OCI-LY7 (cell line): ENCODE measurements around the gene KNL1. TPM values are rescaled to one million over a fixed set of nuclear protein-coding genes. Genes with fewer than 3 reads are reported as not detected.

Experiments
- BruUV-seq: library from RNA; stranded (reverse); fragments of 400-500 nt; replicated peaks from 2 replicates; lab custom pipeline; 2021; lab: Mats Ljungman, UMichigan
- CTCF ChIA-PET: fragments of 300-600 bp; sonication (Branson Sonifier 250); formaldehyde crosslinking; loops from one replicate; lab custom pipeline; 2022; ENCODE audit warnings: antibody characterized with exemption; ENCODE audit not compliant: unreplicated experiment; lab: Charles Lee
- POLR2A ChIA-PET: fragments of 300-600 bp; sonication (Branson Sonifier 250); formaldehyde crosslinking; loops from one replicate; lab custom pipeline; 2022; ENCODE audit warnings: antibody characterized with exemption; lab: Charles Lee
- DNase-seq: peaks from one replicate; pipeline ENCODE4 v3.0.0-alpha.2; 2015; ENCODE audit warnings: low spot score
- H2AFZ ChIP-seq: fragments of 200-600 bp; sonication (generic), shearing (Covaris generic); 2 replicates; pipeline ENCODE4 v1.6.1; 2014; ENCODE audit warnings: mild to moderate bottlenecking, antibody characterized with exemption, low read length, moderate library complexity
- H3K27ac ChIP-seq: fragments of 200-600 bp; sonication (generic); 2 replicates; pipeline ENCODE4 v1.5.1; 2014; ENCODE audit warnings: mixed run types, low read depth, mild to moderate bottlenecking, moderate library complexity, low read length, inconsistent platforms; ENCODE audit not compliant: poor library complexity, severe bottlenecking
- H3K36me3 ChIP-seq: fragments of 200-600 bp; sonication (generic); 2 replicates; pipeline ENCODE4 v1.6.1; 2014; ENCODE audit warnings: mild to moderate bottlenecking, antibody characterized with exemption, low read length, moderate library complexity, mixed read lengths; ENCODE audit not compliant: insufficient read depth
- H3K4me1 ChIP-seq: fragments of 200-600 bp; sonication (generic); 2 replicates; pipeline ENCODE4 v1.5.1; 2014; ENCODE audit warnings: mild to moderate bottlenecking, low read length; ENCODE audit not compliant: insufficient read depth, poor library complexity, severe bottlenecking
- H3K4me2 ChIP-seq: fragments of 200-600 bp; sonication (generic); 2 replicates; pipeline ENCODE4 v1.6.1; 2014; ENCODE audit warnings: mild to moderate bottlenecking, low read length
- H3K4me3 ChIP-seq: fragments of 200-600 bp; sonication (generic); 2 replicates; pipeline ENCODE4 v1.5.1; 2014; ENCODE audit warnings: mild to moderate bottlenecking, low read depth, low read length; ENCODE audit not compliant: poor library complexity, severe bottlenecking
- H3K79me2 ChIP-seq: fragments of 200-600 bp; sonication (generic); 2 replicates; pipeline ENCODE4 v1.6.1; 2016; ENCODE audit warnings: low read depth, mild to moderate bottlenecking, low read length, moderate library complexity, mixed read lengths; ENCODE audit not compliant: insufficient read depth
- H3K9me2 ChIP-seq: fragments of 200-600 bp; sonication (generic); 2 replicates; pipeline ENCODE4 v1.6.1; 2016; ENCODE audit warnings: mild to moderate bottlenecking, low read length, mixed read lengths; ENCODE audit not compliant: insufficient read depth
- H3K9me3 ChIP-seq: fragments of 200-600 bp; sonication (generic); 2 replicates; pipeline ENCODE4 v1.6.1; 2014; ENCODE audit warnings: mild to moderate bottlenecking, mixed run types, low read length, mixed read lengths
- H4K20me1 ChIP-seq: fragments of 200-600 bp; sonication (generic); 2 replicates; pipeline ENCODE4 v1.6.1; 2014; ENCODE audit warnings: mild to moderate bottlenecking, antibody characterized with exemption, low read length, moderate library complexity, mixed read lengths; ENCODE audit not compliant: insufficient read depth
- EZH2phosphoT487 ChIP-seq: fragments of 200-600 bp; sonication (generic); IDR thresholded peaks from 2 replicates; pipeline ENCODE4 v1.6.1; 2018; ENCODE audit warnings: low read depth, borderline replicate concordance, mild to moderate bottlenecking, mixed run types, antibody characterized with exemption, low read length, moderate library complexity, mixed read lengths
- intact Hi-C: fragments of 100-400 bp; cut with micrococcal nuclease; formaldehyde crosslinking; loops from one replicate; pipeline ENCODE4 v1.10.0; 2022; ENCODE audit not compliant: unreplicated experiment
- total RNA-seq, 2 experiments: library from RNA; depleted of rRNA in 1 of 2; stranded (reverse); fragments of >200 nt in 1 of 2; shearing (Covaris generic) in 1 of 2; gene quantifications; 2 replicates each; pipeline ENCODE4 v1.2.3, GENCODE V29; 2014 to 2022
- TF ChIP-seq, protein P1 (sequence below): fragments of 200-600 bp; sonication (generic); conservative IDR thresholded peaks from 2 replicates; pipeline ENCODE4 v1.5.1; 2014; ENCODE audit warnings: mild to moderate bottlenecking, antibody characterized with exemption, low read length, moderate library complexity, mixed read lengths

The KNL1 gene
- total RNA-seq, 2 experiments from 2014 or later, result 51.3 to 58.7 TPM

DNA sequence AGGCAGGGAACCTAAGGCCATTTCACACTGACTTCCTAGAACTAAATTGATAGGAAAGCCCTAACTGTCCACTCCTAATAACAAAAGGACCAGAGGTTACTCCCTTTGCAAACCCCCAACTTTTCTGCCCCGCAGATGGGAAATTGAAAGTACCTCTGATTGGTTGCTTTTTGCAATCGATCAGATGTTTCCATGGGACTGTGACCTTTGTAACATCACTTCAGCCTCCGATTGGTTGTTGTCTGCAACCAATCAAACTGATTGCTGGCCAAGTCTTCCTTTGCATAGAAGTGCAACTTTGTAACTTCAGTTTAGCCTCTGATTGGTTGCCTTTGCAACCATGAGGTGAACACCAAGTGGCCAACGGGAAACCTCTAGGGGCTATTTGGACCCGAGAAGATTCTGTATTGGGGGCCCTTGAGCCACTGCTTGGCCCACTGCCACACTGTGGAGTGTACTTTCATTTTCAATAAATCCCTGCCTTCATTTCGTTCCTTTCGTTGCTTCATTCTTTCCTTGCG, 11.3 kb upstream of the KNL1 start:
- no TSS peak for BruUV-seq
- Histone ChIP-seq H3K36me3 (no peaks in the 10 kb centered on the region), H4K20me1 (no peaks in the 10 kb centered on the region), H3K9me3 (no peaks in the 10 kb centered on the region), H3K4me1 (no peaks in the 10 kb centered on the region), H2AFZ (no peak overlapping the region), H3K79me2 (no peaks in the 10 kb centered on the region), H3K4me3 (no peak overlapping the region), H3K4me2 (no peak overlapping the region), H3K9me2 (no peaks in the 10 kb centered on the region), H3K27ac (no peak overlapping the region)
- intact Hi-C loops, result no loop called here
- no peak for DNase-seq
- TF ChIP-seq, protein P1, sequence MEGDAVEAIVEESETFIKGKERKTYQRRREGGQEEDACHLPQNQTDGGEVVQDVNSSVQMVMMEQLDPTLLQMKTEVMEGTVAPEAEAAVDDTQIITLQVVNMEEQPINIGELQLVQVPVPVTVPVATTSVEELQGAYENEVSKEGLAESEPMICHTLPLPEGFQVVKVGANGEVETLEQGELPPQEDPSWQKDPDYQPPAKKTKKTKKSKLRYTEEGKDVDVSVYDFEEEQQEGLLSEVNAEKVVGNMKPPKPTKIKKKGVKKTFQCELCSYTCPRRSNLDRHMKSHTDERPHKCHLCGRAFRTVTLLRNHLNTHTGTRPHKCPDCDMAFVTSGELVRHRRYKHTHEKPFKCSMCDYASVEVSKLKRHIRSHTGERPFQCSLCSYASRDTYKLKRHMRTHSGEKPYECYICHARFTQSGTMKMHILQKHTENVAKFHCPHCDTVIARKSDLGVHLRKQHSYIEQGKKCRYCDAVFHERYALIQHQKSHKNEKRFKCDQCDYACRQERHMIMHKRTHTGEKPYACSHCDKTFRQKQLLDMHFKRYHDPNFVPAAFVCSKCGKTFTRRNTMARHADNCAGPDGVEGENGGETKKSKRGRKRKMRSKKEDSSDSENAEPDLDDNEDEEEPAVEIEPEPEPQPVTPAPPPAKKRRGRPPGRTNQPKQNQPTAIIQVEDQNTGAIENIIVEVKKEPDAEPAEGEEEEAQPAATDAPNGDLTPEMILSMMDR, result no peak
- TF ChIP-seq EZH2phosphoT487, result no peak
- CTCF ChIA-PET, result no interaction called here
- POLR2A ChIA-PET, result no interaction called here

DNA sequence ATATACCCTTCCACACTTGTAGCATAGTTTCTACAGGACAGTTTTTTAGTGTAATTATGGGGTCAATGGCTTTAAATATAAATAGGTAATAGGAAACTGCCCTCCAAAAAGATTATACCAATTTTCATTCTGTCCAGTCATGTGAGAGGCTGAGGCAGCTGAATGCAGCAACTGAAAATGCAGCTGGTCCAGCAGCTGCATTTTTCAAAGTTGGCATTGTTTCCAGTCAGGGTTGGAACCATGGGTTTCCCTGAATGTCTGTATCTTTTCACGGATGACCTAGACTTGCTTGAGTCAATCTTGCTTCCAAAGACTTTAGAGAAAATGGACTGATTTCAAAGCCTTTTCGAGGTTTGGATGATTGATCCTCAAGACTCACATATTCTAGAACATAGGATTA, 9.9 kb upstream of the KNL1 start:
- Histone ChIP-seq H3K79me2 (no peaks in the 10 kb centered on the region), H3K4me2 (no peak overlapping the region), H3K9me2 (no peaks in the 10 kb centered on the region), H2AFZ (no peak overlapping the region), H3K36me3 (no peaks in the 10 kb centered on the region), H3K27ac (no peak overlapping the region), H4K20me1 (no peaks in the 10 kb centered on the region), H3K4me1 (peaks cover under 1% of the 10 kb centered on the region), H3K4me3 (no peak overlapping the region), H3K9me3 (no peaks in the 10 kb centered on the region)
- ChIA-PET POLR2A (interaction anchor here (0.7 kb wide), 1 partner anchor 105 kb away, joined by 5 read pairs; no protein-coding TSS in a partner anchor), CTCF (no interaction called here)
- BruUV-seq, result no TSS peak
- intact Hi-C loops, result no loop called here
- no peak for DNase-seq
- TF ChIP-seq EZH2phosphoT487, result no peak

DNA sequence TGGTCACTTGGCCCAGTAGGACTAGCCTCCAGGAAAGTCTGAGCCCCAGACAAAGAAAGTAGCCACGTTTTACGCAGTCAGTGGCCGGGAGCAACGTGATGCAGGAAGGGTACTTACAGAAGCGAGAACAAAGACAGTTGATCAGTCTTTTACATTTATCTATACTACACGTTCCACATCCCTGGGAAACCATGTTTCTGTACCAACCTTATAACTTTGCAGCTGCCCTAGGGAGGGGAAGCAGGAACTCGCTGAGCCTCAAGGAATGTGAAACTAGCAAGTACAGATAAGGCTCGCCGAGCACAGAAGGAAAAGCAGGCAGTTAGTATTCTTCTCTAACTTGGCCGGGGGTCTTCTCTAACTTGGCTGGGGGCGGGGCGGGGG, 3.4 kb upstream of the KNL1 start:
- DNase-seq, result no peak
- no peak for TF ChIP-seq EZH2phosphoT487
- TF ChIP-seq, protein P1, result no peak
- Histone ChIP-seq H3K79me2 (peaks cover 12% of the 10 kb centered on the region), H3K27ac (no peak overlapping the region), H3K9me2 (no peaks in the 10 kb centered on the region), H3K4me2 (peak overlapping the region; percentile 38), H3K36me3 (no peaks in the 10 kb centered on the region), H3K4me3 (no peak overlapping the region), H3K9me3 (no peaks in the 10 kb centered on the region), H3K4me1 (peaks cover 33% of the 10 kb centered on the region), H4K20me1 (peaks cover 5% of the 10 kb centered on the region; the same call in 1 of the 2 replicates), H2AFZ (peak overlapping the region; percentile 37)
- intact Hi-C loops, result loop anchor here (5.0 kb wide), 1 partner anchor 177 kb away; the partner anchor contains the start of gene C15orf62
- no TSS peak for BruUV-seq
- POLR2A ChIA-PET, result interaction anchor here (0.6 to 3.0 kb wide), 7 partner anchors 11 to 179 kb away, joined by 3 to 12 read pairs (median 3); partner anchors contain the start of genes C15orf62, CCDC32 and RPUSD2
- CTCF ChIA-PET, result interaction anchor here (1.0 to 1.6 kb wide), 2 partner anchors 25 to 111 kb away, joined by 4 to 6 read pairs; partner anchors contain the start of gene CCDC32
